ENCODE results near the gene KPNA4. TPM values are rescaled to one million over a fixed set of nuclear protein-coding genes. Genes with fewer than 3 reads are reported as not detected.

The KPNA4 gene
- total RNA-seq, 1 experiment from 2014 or later, result 27.2 TPM

DNA sequence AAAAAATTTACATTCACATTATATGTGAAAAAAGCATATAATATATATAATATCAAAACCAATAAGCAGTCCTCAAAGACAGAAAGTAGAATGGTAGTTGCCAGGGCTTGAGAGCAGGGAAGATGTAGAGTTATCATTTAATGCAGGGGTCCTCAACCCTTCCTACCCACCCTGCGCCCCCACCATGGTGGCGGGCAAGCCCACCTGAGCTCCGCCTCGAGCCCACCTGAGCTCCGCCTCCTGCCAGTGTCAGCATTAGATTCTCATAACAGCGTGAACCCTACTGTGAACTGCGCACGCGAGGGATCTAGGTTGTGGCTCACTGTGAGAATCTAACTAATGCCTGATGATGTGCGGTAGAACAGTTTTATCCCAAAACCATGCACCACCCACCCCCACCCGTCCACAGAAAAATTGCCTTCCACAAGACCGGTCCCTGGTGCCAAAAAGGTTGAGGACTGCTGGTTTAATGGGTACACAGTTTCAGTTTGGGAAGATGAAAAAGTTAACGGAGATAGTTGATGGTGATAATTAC, 118.8 kb downstream of the KPNA4 start:
- in situ Hi-C loops (cut with HindIII; ENCODE audit: low pct_unique_long_range_greater_than_20kb, low sequenced_read_pairs), result no loop called here

DNA sequence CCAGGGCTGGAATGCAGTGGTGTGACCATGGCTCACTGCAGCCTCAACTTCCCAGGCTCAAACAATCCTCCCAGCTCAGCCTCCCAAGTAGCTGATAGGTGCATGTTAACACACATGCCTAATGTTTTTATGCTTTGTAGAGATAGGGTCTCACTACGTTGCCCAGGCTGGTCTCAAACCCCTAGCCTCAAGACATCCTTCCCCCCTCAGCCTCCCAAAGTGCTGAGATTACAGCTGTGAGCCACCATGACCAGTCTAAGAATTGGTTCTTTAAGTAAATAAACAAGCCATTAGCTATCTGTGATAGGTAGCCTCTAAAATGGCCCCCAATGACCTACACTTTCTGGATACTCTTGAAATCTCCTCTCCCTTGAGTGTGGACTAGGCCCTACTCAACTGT, 119.5 kb downstream of the KPNA4 start:
- DNase-seq (ENCODE audit: low read depth, low spot score), result no peak
- in situ Hi-C loops (cut with HindIII; ENCODE audit: low pct_unique_long_range_greater_than_20kb, low sequenced_read_pairs), result no loop called here

More for the DNA sequence above, 118.8 kb downstream of the KPNA4 start:
- DNase-seq (ENCODE audit: low read depth, low spot score), result no peak

Small RNAs within 50 kb of the gene (small RNA-seq; reads per million reads assigned to genes)
- gene RNU7-136P, result 0 reads per million in 2 experiments

Other genes starting within 250 kb of the KPNA4 start
- 12.8 and 19.3 TPM in 2 replicates for gene IFT80, start 166.3 kb downstream of the KPNA4 start, total RNA-seq (2014; rRNA removed; shearing (Covaris generic))
- gene SMC4, start 165.9 kb downstream of the KPNA4 start, total RNA-seq (2014; rRNA removed; shearing (Covaris generic)), result 58.0 and 59.1 TPM in 2 replicates
- gene TRIM59, start 115.8 kb downstream of the KPNA4 start, total RNA-seq (2014; rRNA removed; shearing (Covaris generic)), result 3.2 and 9.3 TPM in 2 replicates
- gene ARL14, start 111.6 kb upstream of the KPNA4 start, total RNA-seq (2014; rRNA removed; shearing (Covaris generic)), result not detected in 2 replicates
- 1.0 and 1.1 TPM in 2 replicates for gene PPM1L, start 190.7 kb upstream of the KPNA4 start, total RNA-seq (2014; rRNA removed; shearing (Covaris generic))

All from SK-MEL-5 (cell line).